Stimulated activated CD4-positive, alpha-beta T cell treated with anti-CD3 and anti-CD28 coated beads, Interleukin-1b, Interleukin-23, amount 100 ng/mL, for 48 hours (primary cell): ENCODE data around the gene LMO4.

Experiments
- DNase-seq: peaks from one replicate; pipeline ENCODE4 v3.0.0-alpha.2; 2020

LMO4 gene

DNA sequence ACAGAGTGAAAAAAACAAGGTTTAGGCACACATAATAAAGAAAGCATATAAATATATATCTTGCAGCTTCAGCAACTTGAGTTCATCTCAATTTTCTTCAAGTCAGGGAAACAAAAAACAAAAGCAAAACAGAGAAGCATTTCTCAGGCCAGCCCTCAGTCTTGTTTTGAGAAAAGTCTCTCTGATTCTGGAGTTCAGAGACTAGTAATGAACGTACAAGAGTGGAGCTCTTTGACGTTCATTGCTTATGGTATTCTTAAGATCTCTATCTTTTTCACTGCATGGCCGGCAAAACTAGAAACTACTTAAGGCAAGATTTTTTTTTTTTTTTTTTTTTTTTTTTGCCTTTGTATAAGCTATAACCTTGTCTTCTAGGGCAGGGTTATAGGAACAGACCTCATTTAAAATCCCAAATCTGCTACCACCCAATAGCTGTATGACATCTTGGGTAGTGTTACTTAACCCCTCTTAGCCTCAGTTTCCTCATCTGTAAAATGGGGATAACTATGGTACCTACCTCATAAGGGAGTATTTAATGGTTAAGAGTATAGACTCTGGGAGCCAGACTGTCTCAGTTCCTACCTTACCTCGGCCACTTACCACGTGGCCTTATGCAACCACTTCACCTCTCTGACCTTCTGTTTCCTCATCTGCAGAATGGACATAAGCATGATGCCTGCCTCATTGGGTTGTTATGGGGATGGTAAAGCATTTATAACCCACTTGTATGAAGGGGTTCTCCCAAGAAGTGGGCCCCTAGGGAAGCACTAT, 33.6 kb downstream of the LMO4 start:
- no peak for DNase-seq

DNA sequence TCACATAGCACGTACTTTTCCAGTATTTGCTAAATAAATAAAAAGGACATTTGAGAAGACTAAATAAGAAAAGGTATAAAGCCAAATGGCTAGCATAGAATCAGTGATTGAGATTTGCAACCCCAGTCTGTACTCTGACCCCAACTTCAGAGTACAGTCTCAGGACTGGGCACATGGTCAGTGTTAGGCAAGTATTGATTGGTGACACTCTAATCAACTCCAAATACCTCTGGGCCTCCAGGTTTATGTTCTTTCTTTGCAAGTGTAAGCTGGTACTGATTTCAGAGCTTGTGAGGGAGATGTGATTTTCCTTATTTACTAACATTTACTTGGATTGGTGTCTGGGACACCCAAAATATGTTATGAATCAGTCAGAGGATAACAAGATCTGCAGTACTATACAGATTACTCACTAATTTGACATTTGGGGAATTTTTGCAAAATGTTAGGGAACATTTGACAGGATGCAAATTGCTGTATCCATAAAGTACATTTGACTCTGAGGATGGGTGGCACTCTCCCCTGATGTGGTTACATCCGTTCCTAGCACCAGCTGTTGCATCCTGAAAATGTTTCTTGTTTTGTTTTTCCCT, 34.2 kb downstream of the LMO4 start:
- no peak for DNase-seq

DNA sequence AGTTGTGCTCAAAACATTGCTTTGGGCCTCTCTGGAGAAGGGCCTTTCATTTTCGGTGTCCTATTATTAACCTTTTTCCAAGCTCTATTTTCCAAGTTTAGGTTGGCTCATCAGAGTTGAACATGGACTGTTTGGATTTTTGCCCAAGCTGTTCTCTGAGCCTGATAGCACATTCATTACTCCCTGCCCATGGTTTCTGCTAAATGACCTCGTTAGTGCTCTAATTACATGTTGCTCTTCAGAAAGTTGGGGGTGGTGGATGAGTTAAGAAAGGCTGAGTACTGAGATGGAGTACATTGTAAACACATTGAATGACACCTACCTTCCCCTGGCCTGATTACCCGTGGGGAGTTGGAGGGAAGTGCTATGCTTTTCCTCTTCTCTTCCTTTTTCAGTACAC, 38.9 kb downstream of the LMO4 start:
- DNase-seq: no peak

DNA sequence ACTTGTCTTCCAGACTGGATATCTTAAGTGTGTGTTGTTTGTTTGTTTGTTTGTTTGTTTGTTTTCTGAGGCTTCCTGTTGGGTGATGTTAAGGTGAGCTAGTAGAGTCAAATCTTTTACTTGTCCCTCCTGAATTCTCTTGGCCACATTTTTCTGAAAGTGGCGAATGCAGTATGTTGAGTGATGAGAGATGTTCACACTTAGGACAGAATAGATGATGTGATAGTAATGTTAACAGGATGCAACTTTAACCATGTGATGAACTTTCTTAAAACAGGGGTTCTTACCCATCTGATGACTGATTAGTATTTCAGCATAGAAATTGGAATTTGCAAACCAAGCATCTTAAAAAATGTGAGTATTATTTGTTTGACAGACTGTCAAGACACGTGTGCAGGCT, 40.2 kb downstream of the LMO4 start:
- no peak for DNase-seq

DNA sequence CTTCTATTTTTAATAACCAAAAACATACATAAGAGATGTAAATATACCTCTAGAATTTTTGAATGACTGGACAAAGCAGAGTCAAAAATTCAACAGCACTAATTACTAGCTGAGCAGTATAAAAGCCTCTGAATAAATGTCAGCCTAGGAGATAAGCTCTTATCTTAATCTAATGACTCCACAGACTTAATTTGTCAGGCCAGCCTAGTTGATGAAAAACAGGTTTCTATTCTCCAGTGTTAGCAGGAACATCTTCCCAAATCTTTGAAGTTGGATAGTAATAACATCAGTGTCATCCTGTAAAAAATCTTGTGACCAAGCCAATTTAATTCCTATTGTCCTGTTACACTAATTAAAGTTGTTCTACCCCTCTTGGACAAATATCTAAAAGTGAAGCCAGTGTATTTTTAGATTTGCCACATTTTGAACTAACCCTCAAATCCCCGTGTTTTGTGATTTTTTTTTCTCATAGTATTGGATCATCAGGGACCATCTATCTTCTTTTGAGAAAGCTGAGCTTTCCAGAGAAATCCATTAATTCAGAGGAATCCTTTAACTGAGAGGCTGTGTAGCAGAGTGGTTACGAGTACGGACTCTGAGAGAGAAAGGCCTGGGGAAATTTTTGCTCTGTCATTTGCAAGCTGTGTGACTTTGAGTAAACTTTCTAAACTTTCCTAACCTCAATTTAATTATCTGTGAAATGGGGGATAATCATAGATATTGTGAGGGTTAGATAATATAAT, 41.2 kb downstream of the LMO4 start:
- no peak for DNase-seq

DNA sequence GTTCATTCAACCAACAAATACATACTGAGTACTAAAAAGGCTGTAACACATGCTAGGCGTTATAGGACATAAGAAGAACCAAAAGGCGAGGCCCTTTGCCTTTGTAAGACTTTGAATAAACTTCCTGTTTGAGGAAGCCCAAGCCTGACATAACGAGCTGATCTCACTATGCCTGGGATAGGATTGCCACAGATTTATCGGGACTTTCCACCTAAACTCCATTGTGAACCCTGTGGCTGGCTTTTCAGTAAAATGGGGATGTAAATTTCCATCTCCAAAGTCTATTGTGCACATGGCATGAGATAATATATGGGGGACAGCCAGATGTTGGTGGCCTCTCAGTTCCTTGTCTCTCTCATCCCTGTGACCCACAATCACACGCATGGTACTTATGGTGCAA, 41.9 kb downstream of the LMO4 start:
- no peak for DNase-seq

DNA sequence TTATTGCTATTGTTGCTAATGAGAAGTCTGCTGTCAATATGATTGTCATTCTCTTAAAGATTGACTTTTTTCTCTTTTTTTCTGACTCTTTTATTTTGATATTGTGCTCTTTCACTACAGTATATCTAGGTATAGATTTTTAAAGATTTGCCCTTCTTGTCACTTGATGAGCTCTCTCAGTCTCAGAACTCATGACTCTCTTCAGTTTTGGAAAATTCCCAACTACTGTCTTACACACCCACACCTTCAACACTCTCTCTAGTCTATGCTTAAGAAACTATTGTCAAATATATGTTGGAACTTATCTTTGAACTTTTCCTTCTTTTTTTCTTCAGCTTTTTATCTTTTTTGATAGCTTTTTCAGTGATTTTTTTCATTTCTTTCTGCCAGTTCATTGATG, 50.6 kb downstream of the LMO4 start:
- DNase-seq: no peak

DNA sequence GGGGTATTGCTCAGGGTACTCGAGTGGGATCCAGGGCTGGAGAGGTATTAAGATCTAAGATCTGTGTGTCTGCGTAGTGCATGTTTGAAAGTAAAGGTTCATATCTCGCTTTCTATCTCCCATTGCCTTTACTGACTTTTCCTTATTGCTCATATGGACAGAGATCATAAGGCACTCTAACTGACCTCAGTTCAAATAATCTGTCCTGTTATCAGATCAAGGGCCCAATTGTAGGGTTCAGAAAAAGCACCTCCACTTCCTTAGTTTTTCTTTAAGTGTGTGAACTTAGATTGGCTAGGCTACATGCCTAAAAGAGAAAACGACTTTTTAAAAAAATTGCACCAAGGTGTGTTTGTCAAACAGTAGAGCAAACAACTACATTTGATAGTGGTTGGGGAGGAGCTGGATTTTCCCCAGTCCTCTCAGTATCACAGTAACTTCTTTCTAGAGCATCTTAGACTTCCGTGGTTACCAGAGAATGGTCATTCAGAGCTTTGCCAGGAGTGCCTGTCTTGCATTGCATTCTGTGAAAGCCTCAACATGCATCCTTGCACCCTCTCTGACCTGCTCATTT, 57.6 kb downstream of the LMO4 start:
- DNase-seq: no peak

DNA sequence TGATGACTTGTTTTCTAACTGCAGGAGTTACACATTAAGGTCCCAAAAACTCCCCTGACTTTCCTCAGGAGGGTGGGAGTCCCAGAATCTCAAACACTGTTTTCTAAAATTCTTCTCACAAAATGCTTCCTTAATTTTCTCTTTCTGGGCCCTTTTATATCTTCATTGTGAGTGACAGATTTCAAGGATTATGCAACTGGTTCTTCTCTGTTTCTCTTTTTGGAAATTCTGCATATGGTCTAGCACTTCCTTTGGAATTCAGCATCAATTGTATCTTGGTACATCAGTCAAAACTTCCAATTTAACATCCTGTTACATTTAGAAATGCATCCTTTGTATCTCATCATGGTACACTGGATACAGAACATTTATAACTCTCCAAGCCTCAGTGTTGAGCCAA, 59.7 kb downstream of the LMO4 start:
- no peak for DNase-seq

DNA sequence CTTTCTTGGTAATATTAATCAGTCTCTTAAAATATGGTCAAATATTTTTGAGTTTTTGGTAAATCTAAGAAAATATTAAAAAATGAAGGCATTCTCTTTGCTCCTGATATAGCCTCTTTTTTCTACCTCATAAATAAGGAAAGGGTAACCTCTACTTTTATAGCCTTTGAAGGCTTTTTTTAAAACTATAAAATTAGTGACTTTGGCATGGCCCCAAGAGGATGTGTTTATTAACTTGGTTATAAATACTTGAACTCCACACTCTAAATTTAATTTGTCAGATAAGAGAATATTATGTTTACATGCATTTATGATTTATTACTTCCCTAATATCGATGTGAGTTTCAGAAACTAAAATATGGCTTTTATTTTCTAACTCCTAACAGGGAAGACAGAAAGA, 60.3 kb downstream of the LMO4 start:
- DNase-seq: no peak

DNA sequence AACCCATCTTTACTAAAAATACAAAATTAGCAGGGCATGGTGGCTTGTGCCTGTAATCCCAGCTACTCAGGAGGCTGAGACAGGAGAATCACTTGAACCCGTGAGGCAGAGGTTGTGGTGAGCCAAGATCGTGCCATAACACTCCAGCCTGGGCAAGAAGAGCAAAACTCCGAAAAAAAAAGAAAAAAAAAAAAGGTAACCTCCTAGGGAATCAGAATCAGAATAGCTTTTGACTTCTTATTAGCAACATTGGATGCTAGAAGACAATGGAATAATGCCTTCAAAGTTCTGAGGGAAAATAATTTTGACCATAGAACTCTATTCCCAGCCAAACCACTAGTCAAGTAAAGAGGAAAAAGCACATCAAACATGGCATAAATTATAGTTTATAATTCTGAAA, 60.9 kb downstream of the LMO4 start:
- DNase-seq: no peak

DNA sequence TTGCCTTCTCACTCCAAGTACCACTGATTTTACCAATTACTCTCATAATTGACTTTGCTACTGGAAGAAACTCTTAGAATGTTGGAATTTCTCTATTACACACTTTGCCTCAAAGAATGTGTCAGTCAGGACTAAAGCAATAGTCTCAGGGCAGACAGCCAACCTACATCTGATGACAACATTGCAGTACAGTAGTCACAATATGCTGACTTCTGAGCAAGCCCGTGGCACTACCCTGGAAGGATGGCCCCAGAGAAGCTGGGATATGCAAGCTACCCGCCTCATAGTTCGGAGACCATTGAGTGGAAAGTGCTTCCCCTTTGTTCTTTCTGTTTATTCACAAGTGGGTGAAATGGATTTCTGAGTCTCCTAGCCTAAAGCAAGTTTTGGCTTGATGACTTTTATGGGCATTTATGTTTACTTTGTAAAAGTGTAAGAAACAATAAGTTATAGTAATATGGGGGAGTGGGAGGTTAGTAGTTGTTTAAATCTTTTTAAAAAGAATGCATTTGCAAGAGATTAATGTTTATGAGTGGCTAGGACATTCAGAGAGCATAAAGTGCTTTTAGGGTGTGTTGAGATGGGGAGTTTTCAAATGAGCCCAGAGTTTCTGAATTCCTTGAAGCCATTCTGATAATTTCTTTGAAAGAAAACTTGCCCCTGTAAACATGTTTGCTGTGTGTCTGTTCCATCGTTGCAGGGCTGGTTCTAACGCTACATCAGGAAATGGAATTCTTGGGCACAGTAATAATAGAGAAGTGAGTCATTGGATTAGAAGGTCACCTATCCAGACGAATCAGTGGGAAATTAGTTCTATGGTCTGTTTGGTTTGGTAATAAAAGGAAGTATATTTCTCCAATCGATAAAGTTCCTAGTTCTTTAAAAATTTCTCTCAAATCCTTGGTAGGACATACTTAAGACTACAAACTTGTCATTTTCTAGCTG, 63.8 kb downstream of the LMO4 start:
- no peak for DNase-seq

DNA sequence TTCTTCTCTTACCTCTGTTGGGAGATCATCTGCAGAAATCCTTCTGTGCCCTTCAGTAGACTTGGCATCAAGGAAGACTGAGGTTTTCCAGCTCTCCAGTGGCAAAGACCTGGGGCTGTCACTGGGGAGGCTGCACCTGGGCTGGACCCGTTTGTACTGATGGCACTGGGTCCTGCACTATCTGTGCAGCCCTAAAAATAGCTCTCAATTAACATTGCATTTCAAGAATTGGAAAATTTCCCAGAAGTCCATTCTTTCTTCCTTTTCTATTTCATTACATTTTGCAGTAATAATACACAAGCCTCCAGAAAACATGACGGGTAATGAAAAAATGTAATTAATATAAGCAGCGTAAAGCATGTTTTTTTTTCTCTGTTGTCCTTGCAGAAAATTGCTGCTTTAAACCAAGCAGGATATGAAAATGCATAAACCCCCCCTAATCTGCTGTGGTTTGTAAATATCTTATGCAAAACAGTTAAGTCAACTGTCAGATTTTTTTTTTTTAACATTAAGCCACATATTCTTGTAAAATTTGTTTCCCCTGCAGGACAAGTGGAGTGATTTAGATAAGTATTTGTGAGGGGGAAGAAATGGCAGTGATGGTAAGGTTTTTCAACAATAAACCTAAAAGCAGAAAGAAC, 64.9 kb downstream of the LMO4 start:
- DNase-seq: no peak

DNA sequence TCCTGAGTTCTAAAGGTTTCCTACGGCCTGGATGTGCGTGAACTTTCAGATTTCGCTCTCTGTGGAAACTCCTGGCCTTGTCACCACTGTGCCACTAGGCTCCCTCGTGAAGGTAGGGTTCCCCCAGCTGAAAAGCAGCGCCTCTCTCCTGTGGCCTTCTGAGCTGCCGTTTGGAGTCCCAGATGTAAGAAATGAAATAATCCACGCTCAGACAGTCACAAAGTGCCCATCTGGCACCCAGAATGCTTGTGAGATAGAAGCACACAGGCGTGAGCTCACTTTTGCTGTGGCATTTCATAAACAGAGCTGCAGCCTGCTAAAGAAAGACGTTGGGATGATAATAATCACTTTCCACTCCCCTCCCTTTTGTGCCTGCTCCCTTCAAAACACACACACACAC, 65.8 kb downstream of the LMO4 start:
- no peak for DNase-seq

DNA sequence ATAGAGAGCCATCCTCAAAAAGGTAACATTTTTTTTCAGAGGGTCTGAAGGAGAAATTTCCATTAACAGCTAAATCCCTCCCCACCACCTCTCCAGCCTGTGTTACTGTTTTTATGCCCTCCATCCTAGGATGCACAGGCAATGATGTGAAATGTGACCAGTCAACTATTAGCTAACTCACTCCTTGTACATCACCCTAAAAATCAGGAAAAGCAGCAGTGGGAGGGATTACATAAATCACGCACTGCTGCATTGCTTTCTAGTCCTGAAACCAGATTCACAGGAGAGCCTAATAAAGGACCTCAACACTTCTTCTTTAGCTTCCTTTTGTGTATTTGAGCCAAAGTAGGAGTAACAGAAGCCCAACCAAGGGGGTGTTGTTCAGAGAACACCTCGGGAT, 66.3 kb downstream of the LMO4 start:
- no peak for DNase-seq
